KG1 (cell line): ENCODE measurements around the gene MEGF10.

Source experiments
- DNase-seq: peaks from one replicate; lab custom pipeline; 2025; lab: John Stamatoyannopoulos, UW

MEGF10 gene

DNA sequence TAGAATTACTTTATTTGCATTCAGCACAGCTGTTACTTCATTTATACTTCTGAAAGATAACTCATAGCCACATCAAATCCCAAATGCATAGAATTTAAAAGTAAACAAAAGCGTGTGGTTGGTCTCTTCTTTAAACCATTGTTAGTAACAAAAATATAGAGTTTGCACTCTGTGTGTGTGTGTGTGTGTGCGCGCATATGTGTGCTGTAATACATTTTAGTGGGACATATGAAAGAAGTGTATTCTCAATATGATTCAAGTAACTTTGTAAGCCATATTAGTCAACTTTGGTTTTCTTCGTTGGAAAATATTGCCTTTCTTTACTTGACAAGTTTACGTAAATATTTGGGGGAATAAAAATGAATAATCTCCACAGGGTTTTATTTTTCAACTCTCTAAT lies 120.8 kb downstream of the MEGF10 start:
- DNase-seq: no peak

DNA sequence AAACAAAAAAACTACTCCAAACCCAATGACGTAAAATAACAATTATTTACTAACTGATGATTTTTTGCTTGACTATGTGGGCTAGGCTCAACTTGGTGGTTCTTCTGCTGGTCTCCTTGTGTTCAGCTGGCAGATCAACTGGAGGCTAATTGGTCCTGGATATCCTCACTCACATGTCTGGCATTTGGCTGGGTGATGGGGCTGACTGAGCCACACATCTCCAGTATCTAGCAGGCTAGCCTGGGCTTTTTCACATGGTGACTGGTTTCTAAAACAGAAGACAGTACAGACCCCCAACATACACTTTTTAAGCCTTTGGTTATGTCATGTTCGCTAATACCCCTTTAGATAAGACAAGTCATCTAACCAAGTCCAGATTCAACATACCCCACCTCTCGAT lies 122.1 kb downstream of the MEGF10 start:
- no peak for DNase-seq

DNA sequence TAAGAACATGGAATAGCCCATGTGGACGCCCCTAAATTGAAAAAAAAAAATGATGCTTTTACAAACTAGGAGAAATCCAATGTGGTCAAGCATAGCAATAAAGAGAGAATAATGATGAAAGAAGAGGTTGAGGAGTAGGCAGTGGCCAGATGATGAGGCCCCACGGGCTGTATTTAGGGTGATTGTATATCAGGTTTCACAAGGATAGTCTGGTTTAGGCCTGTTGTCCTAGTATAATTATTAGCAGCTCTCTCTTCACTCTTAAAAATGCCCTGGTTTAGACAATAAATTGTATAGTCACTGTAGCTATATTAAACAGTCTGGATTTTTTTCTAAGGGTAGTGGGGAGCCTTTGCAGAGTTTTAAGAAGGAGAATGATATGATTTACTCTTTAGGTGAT lies 124.4 kb downstream of the MEGF10 start:
- DNase-seq: no peak

DNA sequence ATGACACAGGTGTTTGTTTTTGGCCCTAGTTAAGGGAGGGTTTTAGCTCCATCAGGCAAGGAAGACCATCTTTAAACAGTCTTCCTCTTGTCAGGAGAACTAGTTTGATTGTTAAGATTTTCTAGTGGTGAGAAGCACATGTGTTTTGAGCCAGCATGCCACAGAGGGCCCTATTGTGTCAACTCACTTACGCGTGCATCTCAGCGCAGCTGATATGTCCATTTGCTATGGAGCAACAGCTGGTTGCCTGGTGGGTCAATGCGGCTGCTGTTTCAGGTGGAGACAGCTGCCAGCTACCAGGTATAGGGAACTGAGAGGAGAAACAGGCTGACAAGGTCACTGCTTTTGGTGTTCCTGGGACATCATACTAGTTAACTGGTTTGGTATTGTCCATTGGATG lies 126.3 kb downstream of the MEGF10 start:
- DNase-seq: no peak

DNA sequence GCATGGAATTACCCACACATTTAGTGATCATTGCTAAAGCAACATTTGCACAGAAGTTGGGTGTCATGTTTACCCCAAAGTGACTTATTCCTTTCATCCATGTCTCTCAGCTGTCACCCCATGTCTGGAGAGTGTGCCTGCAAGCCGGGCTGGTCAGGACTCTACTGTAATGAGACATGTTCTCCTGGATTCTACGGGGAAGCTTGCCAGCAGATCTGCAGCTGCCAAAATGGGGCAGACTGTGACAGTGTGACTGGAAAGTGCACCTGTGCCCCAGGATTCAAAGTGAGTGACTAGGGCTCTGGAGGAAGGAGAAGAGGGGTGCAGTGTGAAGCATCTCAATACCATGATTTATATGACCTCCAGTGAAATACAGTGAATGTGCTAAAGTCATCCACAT lies 126.9 kb downstream of the MEGF10 start:
- DNase-seq: no peak

DNA sequence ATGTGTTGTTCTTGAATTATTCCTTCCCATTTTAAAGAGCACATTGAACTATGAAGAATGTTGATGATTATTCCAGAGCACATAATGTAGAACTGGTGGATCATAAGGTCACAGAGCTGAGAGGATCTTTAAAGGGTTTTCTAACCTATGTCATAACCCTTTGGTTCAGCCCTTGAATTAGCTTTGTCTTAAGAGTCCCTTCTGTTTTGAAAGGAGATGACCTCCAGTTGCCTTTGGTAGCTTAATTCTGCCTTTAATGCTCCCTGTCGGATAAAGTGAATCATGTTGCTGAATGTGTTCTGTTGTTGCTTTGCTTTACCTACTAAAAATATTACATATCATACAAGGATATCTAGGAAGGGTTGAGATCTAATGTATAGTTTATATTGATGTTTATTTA lies 127.8 kb downstream of the MEGF10 start:
- no peak for DNase-seq

DNA sequence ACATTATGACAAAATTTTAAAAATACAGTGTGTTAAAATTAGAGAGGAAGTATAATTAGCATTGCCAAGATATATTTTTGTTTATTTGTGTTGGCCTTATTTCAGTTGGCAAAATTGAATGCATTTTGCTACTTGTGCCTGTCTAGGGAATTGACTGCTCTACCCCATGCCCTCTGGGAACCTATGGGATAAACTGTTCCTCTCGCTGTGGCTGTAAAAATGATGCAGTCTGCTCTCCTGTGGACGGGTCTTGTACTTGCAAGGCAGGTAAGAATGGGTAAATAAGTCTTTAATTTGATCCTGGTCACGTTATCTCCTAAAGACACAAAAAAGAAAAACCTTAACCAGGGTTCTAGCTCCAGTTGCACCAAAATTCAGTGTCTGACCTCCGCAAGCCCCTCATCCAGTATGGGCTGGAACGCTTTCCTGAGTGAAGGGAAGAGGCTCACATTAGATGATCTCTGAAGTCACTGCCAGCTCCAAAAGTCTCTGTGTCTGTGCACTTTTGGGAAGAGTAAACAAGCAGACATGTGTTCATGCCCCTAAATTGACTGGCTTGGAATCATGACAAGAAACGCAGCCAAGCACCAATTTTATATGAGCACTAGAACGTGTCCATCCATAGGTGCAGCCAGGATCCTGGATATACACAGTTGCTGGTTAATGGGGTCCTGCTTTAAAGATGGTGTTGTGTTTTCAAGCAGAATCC lies 128.5 kb downstream of the MEGF10 start:
- DNase-seq: no peak

DNA sequence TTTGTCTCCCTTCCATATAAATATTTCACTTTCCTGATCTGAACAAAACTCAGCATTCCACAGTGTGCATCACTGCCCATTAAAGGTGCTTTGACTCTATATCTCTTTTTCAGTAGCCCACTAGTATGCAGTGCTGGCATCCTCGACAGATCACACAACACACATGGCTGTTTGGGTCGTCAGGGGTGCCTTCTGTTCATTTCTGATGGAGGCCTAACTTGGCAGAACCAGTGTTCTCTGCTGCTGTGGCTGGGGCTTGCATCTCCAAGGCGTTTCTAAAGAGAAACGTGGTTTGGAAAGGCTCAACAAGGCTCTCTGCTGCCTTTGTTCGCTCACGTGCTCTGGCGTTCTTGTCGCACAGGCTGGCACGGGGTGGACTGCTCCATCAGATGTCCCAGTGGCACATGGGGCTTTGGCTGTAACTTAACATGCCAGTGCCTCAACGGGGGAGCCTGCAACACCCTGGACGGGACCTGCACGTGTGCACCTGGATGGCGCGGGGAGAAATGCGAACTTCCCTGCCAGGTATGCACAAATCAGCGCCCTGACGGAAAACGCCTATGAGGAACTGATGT lies 129.2 kb downstream of the MEGF10 start:
- no peak for DNase-seq

DNA sequence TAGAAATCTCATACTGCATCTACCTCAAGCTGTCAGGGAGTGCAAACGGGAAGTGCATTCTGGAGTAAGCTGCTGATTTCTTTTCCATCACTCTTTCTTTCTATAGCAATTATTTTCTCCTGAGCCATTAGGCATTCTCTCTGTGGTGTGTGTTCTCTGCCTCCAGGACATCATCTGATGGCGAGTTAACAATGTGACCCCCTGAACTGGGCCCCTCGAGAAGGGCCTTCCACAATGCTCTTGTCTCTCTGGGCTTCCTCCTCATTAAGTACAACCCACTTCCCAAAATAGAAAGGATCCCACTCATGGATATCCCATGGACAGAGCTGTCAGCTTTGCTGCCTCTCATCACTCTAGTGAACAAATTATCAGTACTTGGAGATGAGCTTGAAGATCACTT lies 130.2 kb downstream of the MEGF10 start:
- no peak for DNase-seq

DNA sequence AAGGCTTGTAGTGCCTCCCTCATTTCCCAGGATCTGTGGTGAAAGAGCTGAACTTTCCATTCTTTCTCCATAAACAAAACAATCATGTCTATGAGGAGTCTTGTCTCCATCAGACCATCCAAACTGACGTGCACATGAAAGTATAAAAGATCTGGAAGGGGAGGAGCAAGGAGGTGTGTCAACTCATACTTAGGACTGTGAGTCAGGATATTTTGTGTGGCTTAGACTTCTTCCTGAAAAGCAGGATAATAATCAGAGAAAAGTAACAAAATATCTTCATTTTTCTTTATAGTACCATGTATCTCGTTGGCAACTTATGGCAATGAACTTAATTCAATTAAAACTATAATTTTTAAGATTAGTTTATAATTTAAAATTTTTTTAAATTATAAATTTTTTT lies 130.9 kb downstream of the MEGF10 start:
- DNase-seq: no peak

DNA sequence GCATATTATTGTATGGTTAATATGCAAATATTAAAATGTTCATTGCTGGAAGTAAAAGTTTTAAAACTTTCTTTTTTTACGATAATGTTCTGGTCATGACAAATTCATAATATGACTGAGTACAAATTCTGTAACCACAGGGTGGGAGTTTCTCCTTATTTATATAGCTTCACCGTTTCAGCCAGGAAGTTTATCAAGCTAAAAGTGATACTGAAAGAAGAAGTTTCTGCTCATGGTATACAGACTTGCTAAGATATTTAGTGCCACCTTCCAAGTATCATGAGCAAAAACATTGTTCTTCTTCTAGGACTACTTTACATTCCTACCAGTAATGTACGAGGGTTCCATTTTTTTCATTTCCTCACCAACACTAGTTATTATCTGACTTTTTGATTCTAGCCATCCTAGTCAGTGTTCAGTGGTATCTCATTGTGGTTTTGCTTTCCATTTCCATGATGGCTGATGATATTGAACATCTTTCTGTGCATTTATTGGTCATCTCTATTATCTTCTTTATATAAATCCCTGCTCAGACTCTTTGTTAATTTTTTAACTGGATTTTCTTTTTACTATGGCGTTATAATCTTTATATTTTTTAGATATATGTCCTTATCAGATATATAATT lies 132.7 kb downstream of the MEGF10 start:
- no peak for DNase-seq

DNA sequence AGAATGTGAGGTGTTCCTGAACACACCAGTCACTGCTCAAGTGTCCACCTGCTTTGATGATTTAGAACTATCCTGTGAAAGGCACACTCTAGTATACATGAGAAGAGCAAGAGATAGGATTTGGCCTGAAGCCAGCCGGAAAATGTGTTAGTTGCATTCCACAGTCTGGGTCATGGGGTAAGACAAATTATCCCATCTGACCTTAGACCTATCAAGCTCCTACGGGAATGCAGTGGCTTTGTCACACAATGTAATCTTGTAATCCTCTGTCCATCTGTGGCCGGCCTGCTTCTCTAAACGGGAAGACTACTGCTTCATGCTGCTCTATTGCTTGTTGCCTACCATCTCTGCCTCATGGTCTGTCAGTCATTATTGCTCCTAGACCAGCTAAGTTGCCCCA lies 134.4 kb downstream of the MEGF10 start:
- DNase-seq: no peak

DNA sequence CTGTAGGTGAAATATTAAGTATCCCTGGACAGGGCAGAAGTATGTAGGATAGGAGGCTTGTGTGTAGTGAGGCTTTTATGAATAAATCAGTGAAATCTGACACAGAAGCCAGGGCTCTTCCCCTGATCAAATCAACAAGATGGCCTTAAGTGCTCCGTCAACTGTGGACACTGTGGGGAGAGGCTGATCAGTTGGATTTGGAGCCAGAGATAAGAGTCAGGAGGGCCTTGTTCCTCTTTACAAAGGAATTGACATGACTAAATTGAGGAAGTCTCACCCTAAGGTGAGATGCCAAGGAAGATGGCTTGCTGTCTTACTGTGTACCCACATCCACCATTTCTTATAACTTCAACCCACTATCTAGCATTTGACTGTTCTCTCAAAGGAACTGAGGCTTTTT lies 135.3 kb downstream of the MEGF10 start:
- no peak for DNase-seq

DNA sequence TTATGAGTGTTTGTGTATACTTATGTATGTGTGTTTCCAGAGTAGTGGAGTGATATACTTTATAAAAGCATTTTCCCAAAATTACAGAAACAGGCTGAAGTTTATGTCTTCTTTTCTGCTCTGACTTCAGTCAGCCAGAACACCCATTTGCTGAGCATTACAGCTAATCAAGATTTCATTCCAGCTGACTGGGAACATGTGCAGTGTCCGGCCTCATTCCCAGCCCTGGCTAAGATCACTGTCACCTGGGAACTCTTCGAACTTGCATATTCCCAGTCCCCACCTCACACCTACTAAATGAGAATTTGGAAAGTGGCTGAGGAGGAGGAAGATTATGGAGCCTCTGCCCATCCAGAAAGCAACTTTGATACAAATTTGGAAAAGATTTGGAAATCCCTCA lies 136.1 kb downstream of the MEGF10 start:
- DNase-seq: no peak

DNA sequence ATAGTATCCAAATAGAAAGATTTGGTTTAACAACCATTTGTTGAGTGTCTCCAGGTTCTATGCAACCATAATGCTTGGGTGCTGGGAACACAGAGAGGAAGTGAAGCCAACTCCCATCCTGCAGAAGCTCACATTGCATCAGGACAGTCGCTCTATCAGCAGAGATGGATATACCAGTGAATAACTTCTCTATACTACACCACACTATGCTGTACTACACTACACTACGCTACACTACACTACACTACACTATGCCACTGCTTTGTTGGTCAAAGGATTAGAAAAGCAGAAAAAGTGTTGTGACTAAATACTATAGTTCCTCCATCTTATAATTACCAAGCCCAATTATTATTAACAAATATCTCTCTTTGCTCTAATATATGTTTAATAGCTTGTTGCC lies 137.7 kb downstream of the MEGF10 start:
- no peak for DNase-seq

DNA sequence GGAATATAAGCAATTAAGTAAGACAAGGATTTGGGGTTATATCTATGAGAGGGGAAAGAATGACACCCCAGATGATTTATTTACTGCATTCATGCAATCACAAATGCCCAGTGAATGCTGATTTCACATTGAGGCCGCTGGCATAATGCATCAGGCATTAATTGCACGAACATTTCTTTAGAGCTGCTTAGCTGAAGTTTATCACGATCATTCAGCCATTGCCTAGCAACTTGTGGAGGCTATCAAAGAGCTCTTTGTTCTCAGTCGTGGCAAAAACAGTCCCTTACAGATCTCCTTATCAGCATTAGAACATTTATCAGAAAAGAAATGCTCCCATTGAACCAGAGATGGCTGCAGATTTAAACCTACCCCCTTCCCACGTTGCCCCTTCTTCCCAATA lies 138.2 kb downstream of the MEGF10 start:
- no peak for DNase-seq

DNA sequence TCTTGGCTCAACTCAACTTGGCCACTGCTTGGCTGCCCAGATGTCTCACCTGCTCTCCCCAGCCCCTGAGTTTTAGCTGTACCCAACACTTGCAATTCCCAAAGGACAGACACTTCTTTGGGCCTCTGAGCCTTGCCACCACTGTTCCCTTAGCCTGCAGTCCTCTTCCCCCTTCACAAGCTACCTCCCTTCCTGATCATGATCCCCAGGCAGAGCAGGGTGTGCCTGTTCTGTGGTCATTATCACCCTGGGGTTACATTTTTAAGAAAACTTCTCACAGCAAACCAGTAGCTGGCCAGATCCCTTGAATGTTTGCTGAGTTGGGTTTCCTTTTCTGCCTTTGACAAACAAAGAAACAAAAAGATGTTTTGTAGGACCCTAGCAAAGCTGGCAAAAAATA lies 139.3 kb downstream of the MEGF10 start:
- no peak for DNase-seq

DNA sequence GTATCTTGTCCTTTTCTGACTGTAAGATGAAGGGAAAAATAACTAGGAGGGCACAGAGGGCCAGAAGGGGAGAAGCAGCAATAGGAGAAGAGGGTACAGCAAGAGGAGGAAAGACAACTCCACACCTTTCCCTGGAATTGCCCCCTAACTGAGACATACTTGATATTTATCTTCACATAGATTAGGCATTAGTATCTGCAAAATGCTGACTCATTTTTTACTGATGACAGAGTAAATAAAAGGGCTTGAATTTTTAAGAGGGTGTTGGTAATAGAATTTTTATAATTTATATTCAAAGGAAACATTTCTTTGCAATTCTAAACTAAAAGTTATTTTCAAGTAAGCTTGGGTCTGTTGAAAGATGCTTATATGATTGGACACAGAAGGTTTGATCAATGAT lies 140.0 kb downstream of the MEGF10 start:
- no peak for DNase-seq

DNA sequence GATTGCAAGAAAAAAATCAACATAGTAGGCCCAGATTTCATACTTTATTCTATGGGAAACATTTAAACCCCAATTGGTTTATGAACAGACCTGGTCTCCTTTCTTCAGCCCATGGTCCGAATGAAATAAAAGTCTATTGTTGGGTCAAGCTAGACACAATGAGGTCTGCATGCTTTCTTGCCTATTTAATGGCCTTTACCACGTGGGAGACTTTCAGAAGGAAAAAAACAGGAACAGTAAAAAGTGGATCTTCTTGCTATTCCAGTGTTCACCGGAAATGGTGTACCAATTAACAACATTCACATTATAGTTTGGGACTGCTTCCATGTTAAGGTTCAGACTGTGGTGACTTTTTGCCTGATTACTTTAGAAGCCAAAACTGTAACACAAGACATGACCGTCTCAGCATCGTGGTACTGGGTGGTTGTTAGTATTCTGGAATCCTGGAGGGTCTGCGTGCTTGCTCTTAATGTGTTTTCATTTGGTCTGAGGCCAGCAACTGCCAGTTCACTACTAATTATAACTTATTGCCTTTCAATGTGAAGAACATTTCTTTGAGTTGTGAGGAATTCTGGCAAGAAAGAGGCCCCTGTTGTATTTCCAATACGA lies 141.5 kb downstream of the MEGF10 start:
- DNase-seq: no peak

DNA sequence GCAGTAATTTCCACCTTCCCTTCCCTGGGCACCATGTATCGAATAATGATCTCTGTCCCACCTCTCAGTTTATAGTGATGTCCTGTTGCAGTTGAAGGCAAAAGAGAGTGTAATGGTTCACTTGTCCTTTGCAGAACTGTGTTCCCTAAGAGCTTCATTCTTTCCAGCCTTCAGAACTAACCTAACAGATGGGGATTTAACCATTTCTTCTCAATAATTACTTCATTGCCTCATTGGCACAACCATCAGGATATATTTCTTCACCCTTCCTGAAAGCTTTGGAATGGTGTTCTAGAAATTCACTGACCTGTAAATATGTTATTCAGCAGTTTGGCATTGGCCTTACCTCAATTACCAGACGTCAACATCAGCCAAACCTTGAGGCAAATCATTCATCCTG lies 142.9 kb downstream of the MEGF10 start:
- no peak for DNase-seq

DNA sequence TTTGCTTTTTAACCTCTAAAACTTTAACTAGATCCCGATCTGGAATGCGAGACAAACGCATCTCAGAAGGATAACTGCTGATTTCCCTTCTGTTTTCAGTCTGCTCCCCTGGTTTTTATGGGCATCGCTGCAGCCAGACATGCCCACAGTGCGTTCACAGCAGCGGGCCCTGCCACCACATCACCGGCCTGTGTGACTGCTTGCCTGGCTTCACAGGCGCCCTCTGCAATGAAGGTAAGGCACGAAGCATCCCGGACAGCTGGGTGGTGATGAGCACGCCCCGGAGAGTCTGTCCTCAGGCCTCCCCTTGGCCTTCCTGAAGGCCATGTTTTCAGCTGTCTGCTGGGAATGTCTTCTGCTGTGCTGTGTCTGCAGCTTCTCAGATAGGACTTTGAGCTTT lies 144.0 kb downstream of the MEGF10 start:
- DNase-seq: no peak

DNA sequence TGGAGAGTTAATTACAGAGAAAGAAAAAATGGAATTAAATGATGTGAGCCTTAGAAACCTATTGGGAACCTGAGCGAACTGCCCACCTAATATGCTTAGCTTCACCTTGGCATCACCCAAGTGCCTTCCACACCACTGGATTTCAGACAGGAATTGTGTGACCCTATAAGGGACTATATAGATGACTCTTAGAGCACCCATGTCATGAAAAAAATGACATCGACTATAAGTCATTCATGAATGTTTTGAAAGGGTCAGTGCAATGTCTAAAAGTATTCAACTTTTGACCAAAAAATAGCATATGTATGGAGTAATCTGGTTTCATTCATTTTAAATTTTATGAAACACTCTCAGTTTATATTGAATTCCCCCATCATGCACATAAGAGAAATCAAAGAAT lies 145.2 kb downstream of the MEGF10 start:
- DNase-seq: no peak

DNA sequence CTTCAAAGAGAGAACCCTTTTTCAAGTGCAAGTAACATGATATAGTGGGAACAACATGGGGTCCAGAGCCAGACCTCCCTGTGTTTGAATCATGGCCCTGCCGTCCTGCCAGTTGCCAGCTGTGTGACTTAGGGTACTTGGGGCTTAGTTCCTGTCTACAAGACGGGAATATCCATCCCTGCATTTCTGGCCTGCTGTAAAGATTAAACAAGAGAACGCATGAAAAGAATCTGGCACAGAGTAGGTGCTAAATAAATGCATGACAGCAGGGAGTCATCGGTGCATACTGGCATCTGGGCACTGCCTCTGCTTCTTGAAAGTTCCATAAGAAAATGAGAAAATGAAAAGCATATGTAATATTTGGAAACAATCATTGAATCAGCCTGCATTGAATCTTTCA lies 149.0 kb downstream of the MEGF10 start:
- no peak for DNase-seq
